Measurements from ENCODE around the gene CTNNA2.

The CTNNA2 gene

GRCh38 chr2:80281049-80281448 is 768.2 kb downstream of the CTNNA2 start:
- Histone ChIP-seq H3K4me2 (ENCODE audit: low read length) (no peak overlapping the region), H3K79me2 (ENCODE audit: low read length) (no peaks in the 10 kb centered on the region), H4K20me1 (ENCODE audit: insufficient read depth, low read length) (no peaks in the 10 kb centered on the region), H3K9ac (ENCODE audit: low read length) (no peak overlapping the region), H3K9me3 (ENCODE audit: insufficient read depth, low read length) (no peaks in the 10 kb centered on the region), H3K27me3 (ENCODE audit: low read depth, low read length) (no peaks in the 10 kb centered on the region), H3K36me3 (replicated peaks; ENCODE audit: low read depth, low read length) (no peaks in the 10 kb centered on the region), H3K4me1 (ENCODE audit: low read length) (no peaks in the 10 kb centered on the region), H3K4me3 (ENCODE audit: low read length) (no peak overlapping the region), H2AFZ (ENCODE audit: low read depth, low read length) (no peak overlapping the region), H3K27ac (ENCODE audit: low read length) (no peak overlapping the region)
- TF ChIP-seq EZH2phosphoT487 (IDR thresholded peaks at IDR 0.05; ENCODE audit: low read depth) (no peak), CTCF (IDR thresholded peaks at IDR 0.05; ENCODE audit: low read depth, low read length) (no peak)

- H3K27ac ChIP-seq (ENCODE audit: low read length): no peak overlapping the region
- TF ChIP-seq EZH2phosphoT487 (IDR thresholded peaks at IDR 0.05; ENCODE audit: low read depth) (no peak), CTCF (IDR thresholded peaks at IDR 0.05; ENCODE audit: low read depth, low read length) (no peak)
- H3K9ac ChIP-seq (ENCODE audit: low read length): no peak overlapping the region
- H3K4me2 ChIP-seq (ENCODE audit: low read length): no peak overlapping the region
- H3K27me3 ChIP-seq (ENCODE audit: low read depth, low read length): no peaks in the 10 kb centered on the region
- no peak overlapping the region for H3K4me3 ChIP-seq (ENCODE audit: low read length)
- no peaks in the 10 kb centered on the region for H3K36me3 ChIP-seq (replicated peaks; ENCODE audit: low read depth, low read length)
- H4K20me1 ChIP-seq (ENCODE audit: insufficient read depth, low read length): no peaks in the 10 kb centered on the region
- no peaks in the 10 kb centered on the region for H3K9me3 ChIP-seq (ENCODE audit: insufficient read depth, low read length)
- no peaks in the 10 kb centered on the region for H3K79me2 ChIP-seq (ENCODE audit: low read length)
- no peaks in the 10 kb centered on the region for H3K4me1 ChIP-seq (ENCODE audit: low read length)
- no peak overlapping the region for H2AFZ ChIP-seq (ENCODE audit: low read depth, low read length)
Observed at GRCh38 chr2:80288576-80288975, 775.7 kb downstream of the CTNNA2 start.

DNA sequence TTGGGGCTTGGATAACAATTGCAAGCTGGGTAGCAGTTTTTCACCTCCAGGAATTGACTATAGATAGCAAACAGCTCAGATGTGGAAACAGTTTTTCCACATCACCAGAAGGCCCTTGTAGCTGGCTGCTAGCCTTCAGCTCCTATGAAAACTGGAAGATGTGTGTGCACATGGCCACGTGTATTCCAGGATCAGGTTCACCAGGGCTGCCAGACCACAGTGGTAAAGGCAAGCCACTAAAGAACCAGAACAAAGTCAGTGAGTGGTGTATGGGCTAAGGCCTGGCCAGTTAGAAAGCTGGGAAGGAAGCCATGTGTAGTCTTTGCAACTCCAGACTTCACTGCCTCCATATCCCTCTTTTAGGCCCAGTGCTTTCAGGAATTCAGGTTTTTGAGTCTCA is 778.8 kb downstream of the CTNNA2 start:
- no peak for TF ChIP-seq EZH2phosphoT487 (IDR thresholded peaks at IDR 0.05; ENCODE audit: low read depth)
- no peak for TF ChIP-seq CTCF (IDR thresholded peaks at IDR 0.05; ENCODE audit: low read depth, low read length)
- Histone ChIP-seq H2AFZ (ENCODE audit: low read depth, low read length) (no peak overlapping the region), H3K27me3 (ENCODE audit: low read depth, low read length) (no peaks in the 10 kb centered on the region)

GRCh38 chr2:80292474-80292873 is 779.6 kb downstream of the CTNNA2 start:
- H3K4me3 ChIP-seq (ENCODE audit: low read length): no peak overlapping the region
- H3K79me2 ChIP-seq (ENCODE audit: low read length): no peaks in the 10 kb centered on the region
- H4K20me1 ChIP-seq (ENCODE audit: insufficient read depth, low read length): no peaks in the 10 kb centered on the region
- H3K9ac ChIP-seq (ENCODE audit: low read length): no peak overlapping the region
- TF ChIP-seq CTCF (IDR thresholded peaks at IDR 0.05; ENCODE audit: low read depth, low read length) (no peak), EZH2phosphoT487 (IDR thresholded peaks at IDR 0.05; ENCODE audit: low read depth) (no peak)
- H3K27me3 ChIP-seq (ENCODE audit: low read depth, low read length): no peaks in the 10 kb centered on the region
- H2AFZ ChIP-seq (ENCODE audit: low read depth, low read length): no peak overlapping the region
- no peak overlapping the region for H3K4me2 ChIP-seq (ENCODE audit: low read length)
- no peak overlapping the region for H3K27ac ChIP-seq (ENCODE audit: low read length)
- H3K9me3 ChIP-seq (ENCODE audit: insufficient read depth, low read length): no peaks in the 10 kb centered on the region
- no peaks in the 10 kb centered on the region for H3K36me3 ChIP-seq (replicated peaks; ENCODE audit: low read depth, low read length)
- no peaks in the 10 kb centered on the region for H3K4me1 ChIP-seq (ENCODE audit: low read length)

More for the DNA sequence above, 778.8 kb downstream of the CTNNA2 start:
- Histone ChIP-seq H3K9me3 (ENCODE audit: insufficient read depth, low read length) (no peaks in the 10 kb centered on the region), H3K4me2 (ENCODE audit: low read length) (no peak overlapping the region), H3K36me3 (replicated peaks; ENCODE audit: low read depth, low read length) (no peaks in the 10 kb centered on the region), H3K4me3 (ENCODE audit: low read length) (no peak overlapping the region), H3K27ac (ENCODE audit: low read length) (no peak overlapping the region), H3K4me1 (ENCODE audit: low read length) (no peaks in the 10 kb centered on the region), H3K79me2 (ENCODE audit: low read length) (no peaks in the 10 kb centered on the region), H4K20me1 (ENCODE audit: insufficient read depth, low read length) (no peaks in the 10 kb centered on the region), H3K9ac (ENCODE audit: low read length) (no peak overlapping the region)

Measured in OCI-LY3 (cell line).